Osteocyte (in vitro differentiated cells): ENCODE measurements around the gene YBEY. TPM values are rescaled to one million over a fixed set of nuclear protein-coding genes. Genes with fewer than 3 reads are reported as not detected.

Source experiments
- DNase-seq: peaks from one replicate; pipeline ENCODE4 v3.0.0; 2021; ENCODE audit warnings: mixed read lengths; ENCODE audit not compliant: unreplicated experiment; ENCODE audit errors: extremely low spot score
- H3K27ac Mint-ChIP-seq: one replicate; pipeline ENCODE4 v1.8.0; 2021; ENCODE audit warnings: mild to moderate bottlenecking, mixed read lengths; ENCODE audit not compliant: unreplicated experiment
- H3K27me3 Mint-ChIP-seq: one replicate; pipeline ENCODE4 v1.8.0; 2021; ENCODE audit warnings: mixed read lengths; ENCODE audit not compliant: unreplicated experiment
- H3K36me3 Mint-ChIP-seq: one replicate; pipeline ENCODE4 v1.8.0; 2021; ENCODE audit warnings: mixed read lengths; ENCODE audit not compliant: unreplicated experiment
- H3K4me1 Mint-ChIP-seq: one replicate; pipeline ENCODE4 v1.8.0; 2021; ENCODE audit warnings: mixed read lengths; ENCODE audit not compliant: unreplicated experiment
- H3K4me3 Mint-ChIP-seq: one replicate; pipeline ENCODE4 v1.8.0; 2021; ENCODE audit warnings: mild to moderate bottlenecking, moderate library complexity, mixed read lengths; ENCODE audit not compliant: unreplicated experiment
- H3K9me3 Mint-ChIP-seq: one replicate; pipeline ENCODE4 v1.8.0; 2021; ENCODE audit warnings: mixed read lengths; ENCODE audit not compliant: unreplicated experiment
- total RNA-seq: library from RNA; stranded (reverse); gene quantifications from 2 replicates; pipeline ENCODE4 v1.2.1, GENCODE V29; 2021
- TF ChIP-seq, protein P1 (sequence below): fragments of 200-600 bp; sonication (generic); IDR thresholded peaks from 2 replicates; pipeline ENCODE4 v1.5.0; 2021; ENCODE audit warnings: antibody characterized with exemption, mild to moderate bottlenecking, moderate library complexity

The YBEY gene
- total RNA-seq, 1 donor from 2014 or later, result 17.9 TPM

DNA sequence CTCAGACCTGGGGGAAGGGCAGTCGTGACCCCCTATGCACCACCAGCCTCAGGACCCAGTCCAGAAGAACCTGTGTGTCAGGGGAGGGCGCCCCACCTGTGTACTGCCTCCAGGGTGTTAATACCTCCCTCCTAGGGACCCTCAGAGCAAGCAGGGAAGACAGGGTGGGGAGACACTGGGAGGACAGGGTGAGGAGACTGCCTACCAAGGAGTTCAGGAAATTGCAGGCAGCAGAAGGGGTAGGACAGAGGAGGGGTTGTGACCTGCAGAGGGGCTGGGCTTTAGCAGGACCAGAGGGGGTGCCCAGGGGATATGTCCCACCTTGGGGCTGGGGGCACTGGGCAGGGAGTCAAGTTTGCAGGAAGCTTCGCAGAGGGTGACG lies 32.3 kb downstream of the YBEY start:
- H3K27me3 Mint-ChIP-seq, result no peaks in the 10 kb centered on the region
- H3K27ac Mint-ChIP-seq, result no peak overlapping the region
- DNase-seq, result no peak
- no peaks in the 10 kb centered on the region for H3K9me3 Mint-ChIP-seq
- H3K36me3 Mint-ChIP-seq, result no peaks in the 10 kb centered on the region
- H3K4me1 Mint-ChIP-seq, result peaks cover 28% of the 10 kb centered on the region
- no peak overlapping the region for H3K4me3 Mint-ChIP-seq
- TF ChIP-seq, protein P1, sequence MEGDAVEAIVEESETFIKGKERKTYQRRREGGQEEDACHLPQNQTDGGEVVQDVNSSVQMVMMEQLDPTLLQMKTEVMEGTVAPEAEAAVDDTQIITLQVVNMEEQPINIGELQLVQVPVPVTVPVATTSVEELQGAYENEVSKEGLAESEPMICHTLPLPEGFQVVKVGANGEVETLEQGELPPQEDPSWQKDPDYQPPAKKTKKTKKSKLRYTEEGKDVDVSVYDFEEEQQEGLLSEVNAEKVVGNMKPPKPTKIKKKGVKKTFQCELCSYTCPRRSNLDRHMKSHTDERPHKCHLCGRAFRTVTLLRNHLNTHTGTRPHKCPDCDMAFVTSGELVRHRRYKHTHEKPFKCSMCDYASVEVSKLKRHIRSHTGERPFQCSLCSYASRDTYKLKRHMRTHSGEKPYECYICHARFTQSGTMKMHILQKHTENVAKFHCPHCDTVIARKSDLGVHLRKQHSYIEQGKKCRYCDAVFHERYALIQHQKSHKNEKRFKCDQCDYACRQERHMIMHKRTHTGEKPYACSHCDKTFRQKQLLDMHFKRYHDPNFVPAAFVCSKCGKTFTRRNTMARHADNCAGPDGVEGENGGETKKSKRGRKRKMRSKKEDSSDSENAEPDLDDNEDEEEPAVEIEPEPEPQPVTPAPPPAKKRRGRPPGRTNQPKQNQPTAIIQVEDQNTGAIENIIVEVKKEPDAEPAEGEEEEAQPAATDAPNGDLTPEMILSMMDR, result no peak

DNA sequence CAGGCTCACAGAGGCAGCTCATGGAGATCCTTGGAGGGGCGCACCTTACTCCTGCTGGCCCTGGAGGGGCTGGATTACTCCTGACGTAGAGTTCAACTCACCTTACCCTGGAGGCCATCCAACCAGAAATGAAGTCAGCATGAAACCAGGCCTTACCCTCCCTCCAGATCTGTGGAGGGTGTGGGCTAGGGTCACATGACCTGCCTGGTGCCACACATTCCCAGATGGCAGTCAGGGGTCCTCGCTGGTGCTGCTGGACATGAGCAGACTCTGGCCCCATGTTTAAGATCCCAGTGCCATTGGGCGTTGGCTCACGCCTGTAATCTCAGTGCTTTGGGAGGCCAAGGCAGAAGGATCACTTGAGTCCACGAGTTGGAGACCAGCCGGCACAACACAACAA lies 33.0 kb downstream of the YBEY start:
- H3K4me1 Mint-ChIP-seq, result peaks cover 28% of the 10 kb centered on the region
- no peaks in the 10 kb centered on the region for H3K27me3 Mint-ChIP-seq
- H3K9me3 Mint-ChIP-seq, result no peaks in the 10 kb centered on the region
- no peak for DNase-seq
- H3K27ac Mint-ChIP-seq, result no peak overlapping the region
- TF ChIP-seq, protein P1, result no peak
- H3K4me3 Mint-ChIP-seq, result no peak overlapping the region
- H3K36me3 Mint-ChIP-seq, result no peaks in the 10 kb centered on the region

DNA sequence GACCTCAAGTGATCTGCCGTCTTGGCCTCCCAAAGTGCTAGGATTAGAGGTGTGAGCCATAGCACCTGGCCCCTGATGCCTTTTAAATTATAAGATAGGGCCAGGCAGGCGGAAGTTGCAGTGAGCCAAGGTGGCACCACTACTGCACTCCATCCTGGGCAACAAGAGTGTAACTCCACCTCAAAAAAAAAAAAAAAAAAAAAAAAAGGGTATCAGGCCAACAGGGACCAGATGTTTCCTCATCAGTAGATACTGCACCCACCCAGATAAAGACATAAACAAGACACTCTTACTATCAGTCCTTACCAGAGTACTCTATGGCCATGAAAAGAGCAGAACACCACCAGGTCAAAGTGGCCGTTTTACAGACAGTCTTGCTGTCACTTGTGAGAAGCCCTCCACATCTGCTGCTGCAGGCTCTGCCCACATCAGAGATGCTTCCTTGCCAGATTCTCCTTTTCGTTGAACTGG lies 34.2 kb downstream of the YBEY start:
- DNase-seq, result no peak
- Mint-ChIP-seq H3K9me3 (no peaks in the 10 kb centered on the region), H3K27ac (no peak overlapping the region), H3K4me1 (peaks cover 30% of the 10 kb centered on the region), H3K36me3 (no peaks in the 10 kb centered on the region), H3K4me3 (no peak overlapping the region), H3K27me3 (no peaks in the 10 kb centered on the region)
- TF ChIP-seq, protein P1, result no peak

DNA sequence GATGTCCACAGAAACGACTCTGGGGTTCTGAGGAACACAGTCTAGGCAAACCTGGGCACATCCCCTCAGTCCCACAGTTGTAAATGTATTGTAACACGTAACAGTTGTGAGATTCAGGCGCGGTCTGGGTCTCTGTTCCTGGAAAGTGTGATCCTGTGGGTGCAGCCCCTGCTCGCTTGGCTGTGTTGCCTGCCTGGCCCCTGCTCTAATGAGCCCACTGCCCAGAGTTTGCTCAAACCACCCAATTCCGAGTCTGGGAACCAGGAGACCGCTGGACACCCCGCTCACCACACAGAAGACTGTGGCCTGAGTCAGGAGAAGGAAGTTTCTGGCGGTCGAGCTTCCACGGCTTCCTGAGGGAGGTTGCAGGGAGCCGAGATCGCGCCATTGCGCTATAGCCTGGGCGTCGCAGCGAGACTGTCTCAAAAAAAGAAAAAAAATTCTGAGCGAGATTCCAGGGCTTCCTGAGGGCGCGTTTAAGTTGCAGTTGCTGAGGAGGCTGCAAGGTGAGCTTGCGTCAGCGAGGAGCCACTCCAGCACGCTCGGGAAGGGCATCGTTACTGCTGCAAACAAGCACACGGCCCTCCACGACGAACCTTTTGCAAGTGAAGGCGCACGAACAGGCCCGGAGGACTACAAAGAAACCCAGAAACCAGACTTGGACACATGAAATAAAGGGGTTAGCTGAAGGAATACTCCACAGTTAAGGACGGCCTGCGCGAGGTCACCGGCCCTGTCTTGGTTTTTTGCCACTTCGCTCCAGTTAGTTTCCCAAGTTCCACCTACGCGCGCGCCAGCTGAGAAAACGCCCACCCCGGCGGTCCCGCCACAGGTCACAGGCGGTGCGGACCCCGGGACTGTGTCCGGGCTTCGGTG lies 36.4 kb downstream of the YBEY start:
- Mint-ChIP-seq H3K27ac (peak overlapping the region; percentile 84), H3K9me3 (no peaks in the 10 kb centered on the region), H3K4me1 (peaks cover 43% of the 10 kb centered on the region), H3K27me3 (no peaks in the 10 kb centered on the region), H3K4me3 (peak overlapping the region; percentile 95), H3K36me3 (peaks cover 9% of the 10 kb centered on the region)
- TF ChIP-seq, protein P1, result no peak
- no peak for DNase-seq

DNA sequence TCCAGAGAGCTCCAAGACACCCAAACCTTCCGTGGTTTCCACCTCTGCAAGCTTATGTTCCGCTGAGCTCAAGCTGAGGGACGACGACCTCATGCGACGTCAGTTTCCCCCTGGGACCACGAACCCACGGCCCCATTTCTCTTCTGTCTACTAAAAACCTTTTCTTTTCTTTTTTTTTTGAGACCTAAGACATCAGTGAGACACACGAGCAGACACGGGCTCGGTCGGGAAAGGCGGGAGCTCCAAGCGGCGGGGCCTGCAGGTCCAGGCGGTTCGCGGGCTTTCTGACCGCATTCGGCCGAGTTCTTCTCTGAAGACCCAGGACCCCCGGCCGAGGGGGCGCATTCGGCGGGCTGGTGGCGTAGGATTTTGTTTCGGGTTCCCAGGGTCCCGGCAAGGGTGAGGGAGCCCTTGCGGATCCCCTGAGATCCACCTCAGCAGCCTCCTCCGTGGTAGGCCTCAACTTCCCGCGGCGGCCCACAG lies 37.1 kb downstream of the YBEY start:
- Mint-ChIP-seq H3K4me1 (peaks cover 43% of the 10 kb centered on the region), H3K27ac (peak overlapping the region; percentile 84), H3K9me3 (no peaks in the 10 kb centered on the region), H3K4me3 (peak overlapping the region; percentile 95), H3K27me3 (no peaks in the 10 kb centered on the region), H3K36me3 (peaks cover 11% of the 10 kb centered on the region)
- TF ChIP-seq, protein P1, result no peak
- DNase-seq, result no peak
